Measurements from ENCODE around the gene TIMM10.
"Not testable (repeated sequence)": the region's sequence is repeated elsewhere in the genome, so short reads cannot be mapped to it uniquely, and the experiment has no call there.

The TIMM10 gene

GRCh38 chr11:57552479-57552878 is 21.9 kb upstream of the TIMM10 start:
- no peak for TF ChIP-seq JUND (IDR thresholded peaks at IDR 0.05; ENCODE audit: low read depth)
- no peak for DNase-seq (ENCODE audit: low read depth in 1 of 2, low spot score in 1 of 2)
- in situ Hi-C loops (cut with HindIII; ENCODE audit: low pct_unique_long_range_greater_than_20kb, low sequenced_read_pairs): no loop called here

- no peak for TF ChIP-seq JUND (IDR thresholded peaks at IDR 0.05; ENCODE audit: low read depth)
- DNase-seq (ENCODE audit: low read depth in 1 of 2, low spot score in 1 of 2): no peak
- in situ Hi-C loops (cut with HindIII; ENCODE audit: low pct_unique_long_range_greater_than_20kb, low sequenced_read_pairs): no loop called here
These were observed 21.4 kb upstream of the TIMM10 start for GRCh38 chr11:57551941-57552340.

DNA sequence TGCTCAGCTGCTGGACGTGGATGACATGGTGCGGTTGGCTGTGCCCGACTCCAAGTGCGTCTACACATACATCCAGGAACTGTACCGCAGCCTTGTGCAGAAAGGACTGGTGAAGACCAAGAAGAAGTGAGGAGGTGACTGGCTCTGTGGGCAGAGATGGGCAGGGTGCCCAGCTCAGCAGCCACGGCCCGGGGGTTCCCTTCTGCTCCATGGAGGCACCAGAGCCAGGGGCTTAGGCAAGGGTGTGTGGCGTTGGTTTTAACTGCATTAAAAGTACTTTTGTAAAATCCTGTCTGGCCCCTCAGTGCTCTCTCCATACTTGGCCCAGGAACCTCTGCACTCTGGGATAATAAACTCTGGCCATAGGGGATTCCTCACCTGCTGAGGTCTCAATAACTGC is 19.4 kb upstream of the TIMM10 start:
- no peak for DNase-seq (ENCODE audit: low read depth in 1 of 2, low spot score in 1 of 2)
- in situ Hi-C loops (cut with HindIII; ENCODE audit: low pct_unique_long_range_greater_than_20kb, low sequenced_read_pairs): no loop called here
- TF ChIP-seq JUND (IDR thresholded peaks at IDR 0.05; ENCODE audit: low read depth): no peak

DNA sequence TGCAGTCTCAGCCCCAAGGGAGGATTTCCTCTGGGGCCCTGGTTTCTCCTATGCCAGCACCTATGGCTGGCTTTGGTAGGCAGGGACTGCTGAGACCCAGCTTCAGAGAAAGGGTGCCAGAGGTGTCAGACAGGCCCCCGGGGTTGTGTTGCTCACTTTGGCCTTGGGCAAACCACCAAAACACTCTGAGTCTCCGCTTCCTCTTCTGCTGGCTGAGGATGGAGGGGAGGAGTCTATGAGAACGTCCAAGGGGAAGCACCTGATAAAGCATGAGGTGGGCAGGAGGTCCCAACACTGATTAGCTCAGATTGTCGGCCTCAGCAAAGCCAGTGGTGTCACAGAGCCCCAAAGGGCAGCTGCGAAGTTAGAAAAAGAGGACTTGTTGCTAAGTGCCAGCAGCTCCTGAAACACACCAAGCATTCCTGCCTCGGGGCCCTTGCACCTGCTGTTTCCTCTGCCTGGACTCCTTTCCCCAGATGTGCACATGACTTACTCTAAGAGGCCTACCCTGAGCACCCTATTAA is 17.4 kb upstream of the TIMM10 start:
- no peak for DNase-seq (ENCODE audit: low read depth in 1 of 2, low spot score in 1 of 2)

DNA sequence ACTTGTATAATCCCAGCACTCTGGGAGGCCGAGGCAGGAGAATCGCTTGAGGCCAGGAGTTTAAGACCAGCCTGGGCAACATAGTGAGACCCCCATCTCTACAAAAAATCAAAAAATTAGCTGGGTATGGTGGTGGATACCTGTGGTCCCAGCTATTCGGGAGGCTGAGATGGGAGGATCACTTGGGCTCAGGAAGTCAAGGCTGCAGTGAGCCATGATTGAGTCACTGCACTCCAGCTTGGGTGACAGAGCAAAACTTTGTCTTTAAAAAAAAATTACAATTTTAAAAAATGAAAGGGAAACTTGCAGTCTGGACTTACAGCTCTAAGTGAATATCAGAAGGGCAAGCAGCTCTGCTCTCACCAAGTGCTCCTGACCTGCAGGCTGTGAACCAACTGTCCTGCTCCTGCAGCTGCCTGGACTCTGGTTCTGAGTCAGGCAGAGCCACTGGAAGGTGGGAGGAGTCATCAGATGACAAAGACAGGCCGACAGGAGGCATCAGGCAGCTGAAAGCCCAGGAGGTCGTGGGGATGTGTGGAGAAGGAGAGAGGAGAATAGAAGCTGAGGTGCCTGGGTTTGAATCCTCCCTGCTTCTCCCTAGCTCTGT is 16.4 kb upstream of the TIMM10 start:
- TF ChIP-seq JUND (IDR thresholded peaks at IDR 0.05; ENCODE audit: low read depth): no peak
- in situ Hi-C loops (cut with HindIII; ENCODE audit: low pct_unique_long_range_greater_than_20kb, low sequenced_read_pairs): no loop called here
- DNase-seq (ENCODE audit: low read depth in 1 of 2, low spot score in 1 of 2): peak in 1 of 2 experiments; percentile 29

More for the DNA sequence above, 17.4 kb upstream of the TIMM10 start:
- no peak for TF ChIP-seq JUND (IDR thresholded peaks at IDR 0.05; ENCODE audit: low read depth)
- in situ Hi-C loops (cut with HindIII; ENCODE audit: low pct_unique_long_range_greater_than_20kb, low sequenced_read_pairs): no loop called here

DNA sequence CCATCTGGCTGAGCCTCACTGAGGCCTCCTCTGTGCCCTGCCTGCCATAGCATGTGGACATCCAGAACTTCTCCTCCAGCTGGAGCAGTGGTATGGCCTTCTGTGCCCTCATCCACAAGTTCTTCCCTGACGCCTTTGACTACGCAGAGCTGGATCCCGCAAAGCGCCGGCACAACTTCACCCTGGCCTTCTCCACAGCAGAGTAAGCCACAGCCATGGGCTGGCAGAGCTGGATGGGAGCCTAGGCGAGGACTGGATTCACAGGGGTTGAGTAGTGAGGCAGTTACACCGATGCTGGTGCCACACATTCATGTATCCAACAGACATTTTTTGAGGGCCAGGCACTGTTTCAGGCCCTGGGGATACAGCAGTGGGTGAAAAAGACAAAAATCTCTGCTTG is 15.9 kb upstream of the TIMM10 start:
- no peak for DNase-seq (ENCODE audit: low read depth in 1 of 2, low spot score in 1 of 2)
- TF ChIP-seq JUND (IDR thresholded peaks at IDR 0.05; ENCODE audit: low read depth): no peak
- in situ Hi-C loops (cut with HindIII; ENCODE audit: low pct_unique_long_range_greater_than_20kb, low sequenced_read_pairs): no loop called here

DNA sequence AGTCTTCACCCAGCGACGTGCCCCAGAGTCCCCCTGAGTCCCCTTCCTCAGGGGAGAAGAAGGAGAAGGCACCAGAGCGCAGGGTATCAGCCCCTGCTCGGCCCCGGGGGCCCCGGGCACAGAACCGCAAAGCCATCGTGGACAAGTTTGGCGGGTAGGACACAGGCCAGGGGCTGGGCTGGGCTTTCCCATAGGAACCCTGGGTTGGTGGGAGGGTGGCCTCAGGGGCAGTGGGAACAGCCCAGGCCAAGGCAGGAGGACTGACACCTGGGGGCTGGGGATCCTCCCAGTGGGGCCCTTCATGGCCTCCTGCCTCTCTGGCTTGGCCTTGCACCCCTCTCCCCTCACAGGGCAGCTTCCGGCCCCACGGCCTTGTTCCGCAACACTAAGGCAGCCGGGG is 15.3 kb upstream of the TIMM10 start:
- no peak for DNase-seq (ENCODE audit: low read depth in 1 of 2, low spot score in 1 of 2)
- in situ Hi-C loops (cut with HindIII; ENCODE audit: low pct_unique_long_range_greater_than_20kb, low sequenced_read_pairs): no loop called here
- no peak for TF ChIP-seq JUND (IDR thresholded peaks at IDR 0.05; ENCODE audit: low read depth)

- no peak for TF ChIP-seq JUND (IDR thresholded peaks at IDR 0.05; ENCODE audit: low read depth)
- in situ Hi-C loops (cut with HindIII; ENCODE audit: low pct_unique_long_range_greater_than_20kb, low sequenced_read_pairs): no loop called here
- no peak for DNase-seq (ENCODE audit: low read depth in 1 of 2, low spot score in 1 of 2)
These were observed 14.0 kb upstream of the TIMM10 start for GRCh38 chr11:57544566-57544965.

DNA sequence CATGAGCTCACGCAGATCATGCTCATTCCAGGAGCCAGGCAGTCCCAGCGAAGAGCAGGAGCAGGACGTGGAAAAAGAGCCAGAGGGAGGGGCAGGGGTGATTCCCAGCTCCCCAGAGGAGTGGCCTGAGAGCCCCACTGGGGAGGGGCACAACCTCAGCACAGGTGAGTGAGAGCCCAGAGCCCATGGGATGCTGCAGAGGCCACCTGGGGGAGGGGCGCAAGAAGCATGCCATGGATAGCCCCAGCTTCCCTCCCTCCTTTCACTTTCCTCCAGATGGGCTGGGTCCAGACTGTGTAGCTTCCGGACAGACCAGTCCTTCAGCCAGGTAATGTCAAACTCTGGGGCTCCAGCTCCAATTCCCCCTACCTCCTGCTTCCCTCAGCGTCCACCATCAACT is 13.0 kb upstream of the TIMM10 start:
- in situ Hi-C loops (cut with HindIII; ENCODE audit: low pct_unique_long_range_greater_than_20kb, low sequenced_read_pairs): no loop called here
- DNase-seq (ENCODE audit: low read depth in 1 of 2, low spot score in 1 of 2): peak; percentile 34 to 54
- TF ChIP-seq JUND (IDR thresholded peaks at IDR 0.05; ENCODE audit: low read depth): no peak

DNA sequence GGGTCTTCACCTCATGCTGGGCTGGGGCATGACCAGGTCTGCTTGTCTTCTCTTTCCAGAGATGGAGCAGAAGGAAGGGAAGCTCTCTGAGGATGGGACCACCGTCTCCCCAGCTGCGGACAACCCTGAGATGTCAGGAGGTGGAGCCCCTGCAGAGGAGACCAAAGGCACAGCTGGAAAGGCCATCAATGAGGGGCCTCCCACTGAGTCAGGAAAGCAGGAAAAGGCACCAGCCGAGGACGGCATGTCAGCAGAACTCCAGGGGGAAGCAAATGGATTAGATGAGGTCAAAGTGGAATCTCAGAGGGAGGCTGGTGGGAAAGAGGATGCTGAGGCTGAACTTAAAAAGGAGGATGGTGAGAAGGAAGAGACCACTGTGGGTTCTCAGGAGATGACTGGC is 12.0 kb upstream of the TIMM10 start:
- DNase-seq (ENCODE audit: low read depth in 1 of 2, low spot score in 1 of 2): no peak
- TF ChIP-seq JUND (IDR thresholded peaks at IDR 0.05; ENCODE audit: low read depth): no peak
- in situ Hi-C loops (cut with HindIII; ENCODE audit: low pct_unique_long_range_greater_than_20kb, low sequenced_read_pairs): no loop called here

GRCh38 chr11:57541169-57541568 is 10.6 kb upstream of the TIMM10 start:
- TF ChIP-seq JUND (IDR thresholded peaks at IDR 0.05; ENCODE audit: low read depth): no peak
- in situ Hi-C loops (cut with HindIII; ENCODE audit: low pct_unique_long_range_greater_than_20kb, low sequenced_read_pairs): no loop called here
- DNase-seq (ENCODE audit: low read depth in 1 of 2, low spot score in 1 of 2): no peak

- no peak for DNase-seq (ENCODE audit: low read depth in 1 of 2, low spot score in 1 of 2)
- no peak for TF ChIP-seq JUND (IDR thresholded peaks at IDR 0.05; ENCODE audit: low read depth)
- in situ Hi-C loops (cut with HindIII; ENCODE audit: low pct_unique_long_range_greater_than_20kb, low sequenced_read_pairs): no loop called here
These were observed 8.8 kb upstream of the TIMM10 start for GRCh38 chr11:57539342-57539741.

DNA sequence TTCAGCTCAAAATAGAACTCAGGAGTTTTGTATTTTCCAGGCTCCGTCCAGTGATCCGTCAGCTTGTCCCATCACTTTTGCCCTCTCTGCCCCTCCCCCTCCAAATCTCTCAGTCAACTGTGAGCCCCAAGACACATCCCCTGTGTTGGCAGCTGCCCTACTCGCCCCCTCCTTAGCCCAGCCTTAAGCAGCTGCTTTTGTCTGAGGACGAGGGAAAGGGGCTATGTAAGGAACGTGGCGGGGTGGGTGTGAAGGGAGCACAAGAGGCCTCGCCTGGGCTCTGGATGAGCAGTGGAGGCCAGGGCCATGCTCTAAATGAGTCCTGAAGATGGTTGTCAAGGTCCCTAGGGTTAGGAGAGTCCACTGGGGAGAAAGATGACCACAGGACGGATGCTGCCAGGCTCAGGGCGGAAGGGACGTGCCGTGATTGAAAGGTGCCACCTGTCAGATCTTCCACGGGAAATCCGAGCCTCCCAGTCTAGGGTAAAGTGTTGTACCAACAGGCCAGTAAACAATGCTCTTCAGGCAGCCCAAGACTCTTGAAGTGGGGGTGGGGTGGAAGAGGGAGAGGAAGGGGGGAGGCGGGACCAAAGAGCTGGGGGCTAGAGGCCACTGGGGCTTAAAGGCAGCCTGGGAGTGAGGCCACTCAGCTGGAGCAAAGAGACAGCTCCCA is 6.5 kb upstream of the TIMM10 start, which contains the start of gene SMTNL1:
TSS of gene SMTNL1 (plus strand) at position 649 of the 673 bp plus-strand sequence. CDS start 5,048 bp downstream, outside the sequence.
- in situ Hi-C loops (cut with HindIII; ENCODE audit: low pct_unique_long_range_greater_than_20kb, low sequenced_read_pairs): no loop called here
- DNase-seq (ENCODE audit: low read depth in 1 of 2, low spot score in 1 of 2): no peak
- no peak for TF ChIP-seq JUND (IDR thresholded peaks at IDR 0.05; ENCODE audit: low read depth)

DNA sequence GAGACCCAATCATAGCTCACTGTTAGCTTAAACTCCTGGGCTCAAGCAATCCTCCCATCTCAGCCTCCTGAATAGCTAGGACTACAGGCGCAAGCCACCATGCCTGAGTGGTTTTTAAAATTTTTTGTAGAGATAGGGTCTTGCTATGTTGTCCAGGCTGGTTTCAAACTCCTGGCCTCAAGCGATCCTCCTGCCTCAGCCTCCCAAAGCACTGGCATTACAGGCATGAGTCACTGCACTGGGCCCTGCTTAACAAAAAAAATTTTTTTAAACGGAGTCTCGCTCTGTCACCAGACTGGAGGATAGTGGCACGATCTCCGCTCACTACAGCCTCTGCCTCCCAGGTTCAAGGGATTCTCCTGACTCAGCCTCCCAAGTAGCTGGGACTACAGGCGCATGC is 3.9 kb upstream of the TIMM10 start:
- DNase-seq (ENCODE audit: low read depth in 1 of 2, low spot score in 1 of 2); in situ Hi-C loops (cut with HindIII; ENCODE audit: low pct_unique_long_range_greater_than_20kb, low sequenced_read_pairs): not testable (repeated sequence)
